Measurements from ENCODE around the gene BIRC3. TPM values are rescaled to one million over a fixed set of nuclear protein-coding genes. Genes with fewer than 3 reads are reported as not detected.
"Not testable (repeated sequence)": the region's sequence is repeated elsewhere in the genome, so short reads cannot be mapped to it uniquely, and the experiment has no call there.

The BIRC3 gene
- total RNA-seq, 1 experiment from 2014 or later: 0.68 TPM

GRCh38 chr11:102347462-102348370 lies 30.4 kb downstream of the BIRC3 start:
- peak in 1 of 2 experiments; percentile 32 for DNase-seq (ENCODE audit: low read depth in 1 of 2, low spot score in 2 of 2)
- Histone ChIP-seq H3K36me3 (peaks cover 25% of the 10 kb centered on the region), H3K9me3 (replicated peaks) (no peaks in the 10 kb centered on the region), H3K27ac (peak overlapping the region; percentile 99), H3K4me1 (replicated peaks) (peaks cover 26% of the 10 kb centered on the region), H3K4me3 (peak overlapping the region; percentile 55), H3K27me3 (replicated peaks) (no peaks in the 10 kb centered on the region)

- H3K4me3 ChIP-seq: no peak overlapping the region
- H3K4me1 ChIP-seq (replicated peaks): peaks cover 13% of the 10 kb centered on the region
- no peaks in the 10 kb centered on the region for H3K27me3 ChIP-seq (replicated peaks)
- DNase-seq (ENCODE audit: low read depth in 1 of 2, low spot score in 2 of 2): no peak
- no peak overlapping the region for H3K27ac ChIP-seq
- no peaks in the 10 kb centered on the region for H3K9me3 ChIP-seq (replicated peaks)
- H3K36me3 ChIP-seq: peaks cover 39% of the 10 kb centered on the region
Observed at GRCh38 chr11:102357116-102357515, 39.8 kb downstream of the BIRC3 start.

- no peak for DNase-seq (ENCODE audit: low read depth in 1 of 2, low spot score in 2 of 2)
- H3K9me3 ChIP-seq (replicated peaks): no peaks in the 10 kb centered on the region
- H3K4me3 ChIP-seq: no peak overlapping the region
- no peak overlapping the region for H3K27ac ChIP-seq
- H3K36me3 ChIP-seq: peaks cover 41% of the 10 kb centered on the region
- no peaks in the 10 kb centered on the region for H3K27me3 ChIP-seq (replicated peaks)
- H3K4me1 ChIP-seq (replicated peaks): peaks cover 13% of the 10 kb centered on the region
Observed at GRCh38 chr11:102359372-102359771, 42.1 kb downstream of the BIRC3 start.

- no peak overlapping the region for H3K4me3 ChIP-seq
- peaks cover 45% of the 10 kb centered on the region for H3K36me3 ChIP-seq
- DNase-seq (ENCODE audit: low read depth in 1 of 2, low spot score in 2 of 2): no peak
- no peaks in the 10 kb centered on the region for H3K9me3 ChIP-seq (replicated peaks)
- peaks cover 13% of the 10 kb centered on the region for H3K4me1 ChIP-seq (replicated peaks)
- no peak overlapping the region for H3K27ac ChIP-seq
- H3K27me3 ChIP-seq (replicated peaks): no peaks in the 10 kb centered on the region
Observed at GRCh38 chr11:102360681-102361080, 43.4 kb downstream of the BIRC3 start.

GRCh38 chr11:102361086-102362031 lies 44.1 kb downstream of the BIRC3 start:
- no peak overlapping the region for H3K27ac ChIP-seq
- H3K9me3 ChIP-seq (replicated peaks): no peaks in the 10 kb centered on the region
- no peaks in the 10 kb centered on the region for H3K27me3 ChIP-seq (replicated peaks)
- peak in 1 of 2 experiments; percentile 63 for DNase-seq (ENCODE audit: low read depth in 1 of 2, low spot score in 2 of 2)
- H3K36me3 ChIP-seq: peaks cover 47% of the 10 kb centered on the region
- H3K4me3 ChIP-seq: no peak overlapping the region
- peaks cover 13% of the 10 kb centered on the region for H3K4me1 ChIP-seq (replicated peaks)

GRCh38 chr11:102364991-102365390 lies 47.7 kb downstream of the BIRC3 start:
- Histone ChIP-seq H3K4me3 (no peak overlapping the region), H3K27me3 (replicated peaks) (no peaks in the 10 kb centered on the region), H3K36me3 (peaks cover 58% of the 10 kb centered on the region), H3K4me1 (replicated peaks) (peaks cover 13% of the 10 kb centered on the region), H3K27ac (no peak overlapping the region), H3K9me3 (replicated peaks) (no peaks in the 10 kb centered on the region)
- DNase-seq (ENCODE audit: low read depth in 1 of 2, low spot score in 2 of 2): no peak

- H3K36me3 ChIP-seq: peaks cover 53% of the 10 kb centered on the region
Observed at GRCh38 chr11:102367364-102367763, 50.1 kb downstream of the BIRC3 start.

GRCh38 chr11:102368472-102368871 lies 51.2 kb downstream of the BIRC3 start:
- Histone ChIP-seq H3K4me1 (replicated peaks) (no peaks in the 10 kb centered on the region), H3K27me3 (replicated peaks) (no peaks in the 10 kb centered on the region), H3K4me3 (no peak overlapping the region), H3K36me3 (peaks cover 42% of the 10 kb centered on the region), H3K9me3 (replicated peaks) (no peaks in the 10 kb centered on the region), H3K27ac (no peak overlapping the region)
- DNase-seq (ENCODE audit: low read depth in 1 of 2, low spot score in 2 of 2): no peak

More at GRCh38 chr11:102367364-102367763, 50.1 kb downstream of the BIRC3 start:
- DNase-seq (ENCODE audit: low read depth in 1 of 2, low spot score in 2 of 2): no peak
- Histone ChIP-seq H3K4me3 (no peak overlapping the region), H3K9me3 (replicated peaks) (no peaks in the 10 kb centered on the region), H3K4me1 (replicated peaks) (no peaks in the 10 kb centered on the region), H3K27me3 (replicated peaks) (no peaks in the 10 kb centered on the region), H3K27ac (no peak overlapping the region)

- H3K27ac ChIP-seq; H3K4me3 ChIP-seq; H3K4me1 ChIP-seq (replicated peaks); DNase-seq (ENCODE audit: low read depth in 1 of 2, low spot score in 2 of 2); H3K27me3 ChIP-seq (replicated peaks); H3K9me3 ChIP-seq (replicated peaks): not testable (repeated sequence)
- H3K36me3 ChIP-seq: peaks cover 36% of the 10 kb centered on the region
Observed at GRCh38 chr11:102374633-102375424, 57.5 kb downstream of the BIRC3 start.

- H3K27me3 ChIP-seq (replicated peaks): no peaks in the 10 kb centered on the region
- no peak overlapping the region for H3K27ac ChIP-seq
- H3K4me1 ChIP-seq (replicated peaks): peaks cover 7% of the 10 kb centered on the region
- no peaks in the 10 kb centered on the region for H3K9me3 ChIP-seq (replicated peaks)
- no peak overlapping the region for H3K4me3 ChIP-seq
- peaks cover 39% of the 10 kb centered on the region for H3K36me3 ChIP-seq
- DNase-seq (ENCODE audit: low read depth in 1 of 2, low spot score in 2 of 2): no peak
Observed at GRCh38 chr11:102375720-102376399, 58.6 kb downstream of the BIRC3 start.

- Histone ChIP-seq H3K4me1 (replicated peaks) (peaks cover 7% of the 10 kb centered on the region), H3K27ac (no peak overlapping the region), H3K27me3 (replicated peaks) (no peaks in the 10 kb centered on the region)
Observed at GRCh38 chr11:102377891-102378290, 60.6 kb downstream of the BIRC3 start.

GRCh38 chr11:102378818-102379217 lies 61.5 kb downstream of the BIRC3 start:
- no peak for DNase-seq (ENCODE audit: low read depth in 1 of 2, low spot score in 2 of 2)
- no peak overlapping the region for H3K4me3 ChIP-seq
- H3K36me3 ChIP-seq: peaks cover 43% of the 10 kb centered on the region
- no peak overlapping the region for H3K27ac ChIP-seq
- peaks cover 7% of the 10 kb centered on the region for H3K4me1 ChIP-seq (replicated peaks)
- no peaks in the 10 kb centered on the region for H3K27me3 ChIP-seq (replicated peaks)
- no peaks in the 10 kb centered on the region for H3K9me3 ChIP-seq (replicated peaks)

More at GRCh38 chr11:102377891-102378290, 60.6 kb downstream of the BIRC3 start:
- no peak for DNase-seq (ENCODE audit: low read depth in 1 of 2, low spot score in 2 of 2)
- Histone ChIP-seq H3K36me3 (peaks cover 42% of the 10 kb centered on the region), H3K4me3 (no peak overlapping the region), H3K9me3 (replicated peaks) (no peaks in the 10 kb centered on the region)

- no peak for DNase-seq (ENCODE audit: low read depth in 1 of 2, low spot score in 2 of 2)
Observed at GRCh38 chr11:102382384-102382783, 65.1 kb downstream of the BIRC3 start.

More at GRCh38 chr11:102382384-102382783, 65.1 kb downstream of the BIRC3 start:
- Histone ChIP-seq H3K9me3 (replicated peaks) (no peaks in the 10 kb centered on the region), H3K4me1 (replicated peaks) (peaks cover 6% of the 10 kb centered on the region), H3K27me3 (replicated peaks) (no peaks in the 10 kb centered on the region), H3K36me3 (peaks cover 39% of the 10 kb centered on the region), H3K27ac (no peak overlapping the region), H3K4me3 (no peak overlapping the region)

All from SJSA1 (cell line).